Karpas-422 (cell line): Measurements from ENCODE around the gene CFAP206. TPM values are rescaled to one million over a fixed set of nuclear protein-coding genes. Genes with fewer than 3 reads are reported as not detected.
"Not testable (repeated sequence)": the region's sequence is repeated elsewhere in the genome, so short reads cannot be mapped to it uniquely, and the experiment has no call there.

Experiments
- DNase-seq: peaks from one replicate; pipeline ENCODE4 v3.0.0-alpha.2; 2015
- H2AFZ ChIP-seq: fragments of 200-600 bp; sonication (generic); 2 replicates; pipeline ENCODE4 v1.6.1; 2014; ENCODE audit warnings: antibody characterized with exemption, low read length, mixed read lengths
- H3K27ac ChIP-seq: fragments of 200-600 bp; sonication (generic); 2 replicates; pipeline ENCODE4 v1.5.1; 2014; ENCODE audit warnings: mild to moderate bottlenecking, low read length, moderate library complexity
- H3K27me3 ChIP-seq: fragments of 200-600 bp; sonication (generic); 2 replicates; pipeline ENCODE4 v1.6.1; 2014; ENCODE audit warnings: low read length, mixed read lengths
- H3K36me3 ChIP-seq: fragments of 200-600 bp; sonication (generic); 2 replicates; pipeline ENCODE4 v1.6.1; 2014; ENCODE audit warnings: low read length, mixed read lengths; ENCODE audit not compliant: insufficient read depth
- H3K4me1 ChIP-seq: fragments of 200-600 bp; sonication (generic); 2 replicates; pipeline ENCODE4 v1.6.1; 2014; ENCODE audit warnings: mild to moderate bottlenecking, low read length, mixed read lengths
- H3K4me2 ChIP-seq: fragments of 200-600 bp; sonication (generic); 2 replicates; pipeline ENCODE4 v1.6.1; 2014; ENCODE audit warnings: low read length, low read depth, mild to moderate bottlenecking; ENCODE audit not compliant: poor library complexity, severe bottlenecking
- H3K4me3 ChIP-seq: fragments of 200-600 bp; sonication (generic); 2 replicates; pipeline ENCODE4 v1.5.1; 2014; ENCODE audit warnings: mild to moderate bottlenecking, antibody characterized with exemption, low read length, mixed read lengths
- H3K79me2 ChIP-seq: fragments of 200-600 bp; sonication (generic); 2 replicates; pipeline ENCODE4 v1.6.1; 2014; ENCODE audit warnings: mild to moderate bottlenecking, low read length, mixed read lengths
- H3K9ac ChIP-seq: fragments of 200-600 bp; sonication (generic); 2 replicates; pipeline ENCODE4 v1.6.0; 2014; ENCODE audit warnings: low read length
- H3K9me2 ChIP-seq: fragments of 200-600 bp; sonication (generic), shearing (Covaris generic); replicated peaks from 2 replicates; pipeline ENCODE4 v1.6.0; 2014; ENCODE audit warnings: mild to moderate bottlenecking, low read length, moderate library complexity; ENCODE audit not compliant: insufficient read depth
- H3K9me3 ChIP-seq: fragments of 300-700, 200-600 bp; sonication (generic); 2 replicates; pipeline ENCODE4 v1.6.1; 2014; ENCODE audit warnings: low read length, mixed read lengths
- H4K20me1 ChIP-seq: fragments of 200-600 bp; sonication (generic); 2 replicates; pipeline ENCODE4 v1.6.1; 2014; ENCODE audit warnings: mild to moderate bottlenecking, antibody characterized with exemption, low read length, low read depth; ENCODE audit not compliant: insufficient read depth
- total RNA-seq: library from RNA; depleted of rRNA; stranded (reverse); fragments of >200 nt; shearing (Covaris generic); gene quantifications from 2 replicates; pipeline ENCODE4 v1.2.3, GENCODE V29; 2014; ENCODE audit warnings: low replicate concordance

The CFAP206 gene
- total RNA-seq, 1 experiment from 2014 or later: 1.8 TPM

- Histone ChIP-seq H3K4me2 (no peak overlapping the region), H3K4me3 (no peak overlapping the region), H3K9ac (no peak overlapping the region), H3K79me2 (peaks cover 33% of the 10 kb centered on the region), H3K9me3 (no peaks in the 10 kb centered on the region), H3K9me2 (no peaks in the 10 kb centered on the region), H2AFZ (no peak overlapping the region), H4K20me1 (no peaks in the 10 kb centered on the region), H3K36me3 (no peaks in the 10 kb centered on the region), H3K27ac (no peak overlapping the region), H3K4me1 (no peaks in the 10 kb centered on the region), H3K27me3 (no peaks in the 10 kb centered on the region)
- peak; percentile 75 for DNase-seq
Measured at GRCh38 chr6:87483929-87484328, 76.2 kb downstream of the CFAP206 start.

GRCh38 chr6:87484491-87484890, 76.7 kb downstream of the CFAP206 start:
- Histone ChIP-seq H3K79me2 (peaks cover 34% of the 10 kb centered on the region), H3K4me1 (no peaks in the 10 kb centered on the region), H3K36me3 (no peaks in the 10 kb centered on the region), H2AFZ (no peak overlapping the region), H3K9me2 (no peaks in the 10 kb centered on the region), H3K4me2 (no peak overlapping the region), H3K9me3 (no peaks in the 10 kb centered on the region), H3K4me3 (no peak overlapping the region), H3K27me3 (no peaks in the 10 kb centered on the region), H4K20me1 (no peaks in the 10 kb centered on the region), H3K9ac (no peak overlapping the region), H3K27ac (no peak overlapping the region)
- no peak for DNase-seq

GRCh38 chr6:87487555-87487954, 79.8 kb downstream of the CFAP206 start:
- Histone ChIP-seq H3K27me3 (no peaks in the 10 kb centered on the region), H3K4me2 (no peak overlapping the region), H4K20me1 (no peaks in the 10 kb centered on the region), H3K9me3 (no peaks in the 10 kb centered on the region), H3K27ac (no peak overlapping the region), H3K9me2 (no peaks in the 10 kb centered on the region), H3K9ac (no peak overlapping the region), H2AFZ (no peak overlapping the region), H3K79me2 (peaks cover 34% of the 10 kb centered on the region), H3K36me3 (no peaks in the 10 kb centered on the region), H3K4me1 (no peaks in the 10 kb centered on the region), H3K4me3 (no peak overlapping the region)
- no peak for DNase-seq

GRCh38 chr6:87489326-87489725, 81.6 kb downstream of the CFAP206 start:
- H3K4me1 ChIP-seq, H3K4me2 ChIP-seq, H3K9me3 ChIP-seq, H3K36me3 ChIP-seq, H4K20me1 ChIP-seq, H2AFZ ChIP-seq, H3K27ac ChIP-seq, H3K27me3 ChIP-seq, H3K4me3 ChIP-seq, H3K9ac ChIP-seq, H3K9me2 ChIP-seq, DNase-seq: not testable (repeated sequence)
- H3K79me2 ChIP-seq: peaks cover 37% of the 10 kb centered on the region

GRCh38 chr6:87494761-87495422, 87.1 kb downstream of the CFAP206 start:
- Histone ChIP-seq H3K9me2 (no peaks in the 10 kb centered on the region), H4K20me1 (no peaks in the 10 kb centered on the region), H3K9ac (no peak overlapping the region), H3K27me3 (no peaks in the 10 kb centered on the region), H3K27ac (no peak overlapping the region), H3K79me2 (peaks cover 19% of the 10 kb centered on the region), H3K4me2 (no peak overlapping the region), H3K4me3 (no peak overlapping the region), H2AFZ (no peak overlapping the region), H3K4me1 (no peaks in the 10 kb centered on the region), H3K9me3 (no peaks in the 10 kb centered on the region), H3K36me3 (0 out of 2 replicates have a peak, but pooled peaks cover 3% of the 10 kb centered on the region)
- no peak for DNase-seq

GRCh38 chr6:87498048-87498447, 90.3 kb downstream of the CFAP206 start:
- Histone ChIP-seq H3K4me2 (no peak overlapping the region), H2AFZ (no peak overlapping the region), H3K27ac (no peak overlapping the region; the same call in 1 of the 2 replicates), H3K36me3 (peaks cover 6% of the 10 kb centered on the region; the same call in 1 of the 2 replicates), H3K27me3 (no peaks in the 10 kb centered on the region), H3K9me3 (no peaks in the 10 kb centered on the region), H3K4me3 (no peak overlapping the region), H3K4me1 (no peaks in the 10 kb centered on the region), H4K20me1 (no peaks in the 10 kb centered on the region), H3K9me2 (no peaks in the 10 kb centered on the region), H3K9ac (no peak overlapping the region), H3K79me2 (peaks cover 12% of the 10 kb centered on the region)
- no peak for DNase-seq

GRCh38 chr6:87501809-87502572, 94.2 kb downstream of the CFAP206 start:
- no peaks in the 10 kb centered on the region for H4K20me1 ChIP-seq
- peaks cover 9% of the 10 kb centered on the region; the same call in 1 of the 2 replicates for H3K36me3 ChIP-seq

GRCh38 chr6:87504441-87504840, 96.7 kb downstream of the CFAP206 start:
- Histone ChIP-seq H3K4me1 (no peaks in the 10 kb centered on the region), H3K4me2 (no peak overlapping the region), H3K9me3 (no peaks in the 10 kb centered on the region), H3K79me2 (no peaks in the 10 kb centered on the region; the same call in 1 of the 2 replicates), H3K9me2 (no peaks in the 10 kb centered on the region), H3K4me3 (no peak overlapping the region), H3K27me3 (no peaks in the 10 kb centered on the region), H3K36me3 (peaks cover 28% of the 10 kb centered on the region; the same call in 1 of the 2 replicates), H2AFZ (no peak overlapping the region), H3K27ac (no peak overlapping the region), H3K9ac (no peak overlapping the region), H4K20me1 (no peaks in the 10 kb centered on the region)
- DNase-seq: no peak

More at GRCh38 chr6:87501809-87502572, 94.2 kb downstream of the CFAP206 start:
- H3K9ac ChIP-seq: no peak overlapping the region
- no peaks in the 10 kb centered on the region for H3K4me1 ChIP-seq
- no peak overlapping the region for H2AFZ ChIP-seq
- no peak for DNase-seq
- H3K27ac ChIP-seq: no peak overlapping the region
- H3K4me2 ChIP-seq: no peak overlapping the region
- H3K4me3 ChIP-seq: no peak overlapping the region
- H3K9me3 ChIP-seq: no peaks in the 10 kb centered on the region
- no peaks in the 10 kb centered on the region for H3K9me2 ChIP-seq
- H3K27me3 ChIP-seq: no peaks in the 10 kb centered on the region
- peaks cover 4% of the 10 kb centered on the region; the same call in 1 of the 2 replicates for H3K79me2 ChIP-seq
